ENCODE measurements around the gene C1QTNF2. TPM values are rescaled to one million over a fixed set of nuclear protein-coding genes. Genes with fewer than 3 reads are reported as not detected.
A peak's percentile ranks its signal among the peaks of the same experiment; 100 is the strongest.

The C1QTNF2 gene
- total and polyA plus RNA-seq, 2 of the 8 experiments (the other 6 are each of a cell fraction or from before 2014, with no cell fraction given): 1.0 to 2.0 TPM

DNA sequence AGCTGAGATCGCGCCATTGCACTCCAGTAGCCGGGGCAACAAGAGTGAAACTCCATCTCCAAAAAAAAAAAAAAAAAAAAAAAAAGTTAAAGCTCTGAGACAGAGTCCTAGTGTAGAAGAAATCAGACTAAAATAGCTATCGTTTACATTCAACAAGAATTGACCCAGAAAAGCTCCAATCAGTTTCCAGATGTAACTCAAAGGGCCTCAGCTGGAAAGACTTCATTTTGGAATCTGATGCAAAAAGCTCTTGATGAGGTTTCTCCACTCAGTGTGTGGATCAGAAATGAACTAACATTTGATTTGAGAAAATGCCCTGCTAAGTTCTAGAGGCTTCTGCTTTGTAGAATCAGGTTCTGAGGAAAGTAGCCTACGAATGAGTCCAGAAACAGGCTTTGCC is 7.2 kb upstream of the C1QTNF2 start:
- H3K4me3 ChIP-seq (ENCODE audit: extremely low read depth in 1 of 4, insufficient read depth in 2 of 4, low read depth in 3 of 4, low read length in 4 of 4): no peak overlapping the region
- no peak overlapping the region for H3K23ac ChIP-seq (ENCODE audit: insufficient read length)
- ChIA-PET POLR2A (ENCODE audit: partially characterized antibody) (interaction anchor here (0.6 to 1.0 kb wide), 3 partner anchors 13 to 135 kb away, joined by 3 to 4 read pairs (median 3); no protein-coding TSS in a partner anchor), CTCF (ENCODE audit: partially characterized antibody) (interaction anchor here (0.6 to 2.9 kb wide), 6 partner anchors 11 to 352 kb away, joined by 3 to 13 read pairs (median 4); no protein-coding TSS in a partner anchor)
- no peak overlapping the region for H2BK12ac ChIP-seq (ENCODE audit: low read depth, low read length)
- no peak overlapping the region for H3K4ac ChIP-seq (replicated peaks; ENCODE audit: insufficient read length, low read depth, low read length)
- H4K91ac ChIP-seq (replicated peaks; ENCODE audit: insufficient read length, low read length): no peak overlapping the region
- H3K79me1 ChIP-seq (ENCODE audit: low read depth, low read length): no peaks in the 10 kb centered on the region
- H3K18ac ChIP-seq (ENCODE audit: extremely low read depth, low read length): no peak overlapping the region
- no peak for FAIRE-seq
- no peak for DNase-seq (ENCODE audit: low read depth in 1 of 2, low spot score in 2 of 2)
- H3K4me2 ChIP-seq (ENCODE audit: insufficient read depth in 1 of 2, low read depth in 2 of 2, low read length in 2 of 2): no peak overlapping the region
- no peak overlapping the region for H3K56ac ChIP-seq (replicated peaks; ENCODE audit: insufficient read length, low read depth, low read length)
- 99% methylated on average over 5 of the region's 5 CpGs; no CpG with 5 or more reads in 1 of the 2 experiments for WGBS, 2 experiments (ENCODE audit: extremely low coverage in 1 of 2, insufficient coverage in 1 of 2, insufficient read length in 1 of 2, insufficient replicate concordance in 2 of 2, low coverage in 1 of 2, low lambda C conversion rate in 2 of 2, missing lambda C conversion rate in 1 of 2)
- no peak overlapping the region for H2BK15ac ChIP-seq (ENCODE audit: low read length)
- H2BK20ac ChIP-seq (ENCODE audit: low read length): no peak overlapping the region
- H3K9me3 ChIP-seq (ENCODE audit: insufficient read depth in 2 of 2, low read depth in 1 of 2, low read length in 1 of 2): no peaks in the 10 kb centered on the region
- no peak overlapping the region for H3K27ac ChIP-seq (ENCODE audit: low read depth, low read length)
- no peaks in the 10 kb centered on the region for H3K23me2 ChIP-seq (ENCODE audit: low read depth, low read length)
- H4K5ac ChIP-seq (ENCODE audit: insufficient read length, low read depth, low read length): no peak overlapping the region
- H3K4me1 ChIP-seq (replicated peaks in 1 of 4; ENCODE audit: control insufficient read depth in 3 of 4, insufficient read depth in 4 of 4, low read length in 3 of 4): no peaks in the 10 kb centered on the region
- no peaks in the 10 kb centered on the region for H3K36me3 ChIP-seq (ENCODE audit: control insufficient read depth in 2 of 4, insufficient read depth in 4 of 4, low read length in 3 of 4)
- H4K20me1 ChIP-seq (replicated peaks in 1 of 2; ENCODE audit: control insufficient read depth in 1 of 2, insufficient read depth in 2 of 2, low read length in 2 of 2): no peaks in the 10 kb centered on the region
- no peak overlapping the region for H3K9ac ChIP-seq (replicated peaks in 1 of 4; ENCODE audit: extremely low read depth in 1 of 4, low read depth in 3 of 4, low read length in 3 of 4)
- H2BK5ac ChIP-seq (ENCODE audit: low read depth, low read length): no peak overlapping the region
- no peak overlapping the region for H2AK5ac ChIP-seq (ENCODE audit: low read depth, low read length)
- no peaks in the 10 kb centered on the region for H3K27me3 ChIP-seq (replicated peaks in 1 of 4; ENCODE audit: control insufficient read depth in 3 of 4, extremely low read depth in 1 of 4, insufficient read depth in 3 of 4, low read length in 3 of 4)
- H4K8ac ChIP-seq (ENCODE audit: extremely low read depth, insufficient read depth, low read length): no peak overlapping the region
- no peak overlapping the region for H3K14ac ChIP-seq (ENCODE audit: insufficient read length)
- no peak overlapping the region for H2BK120ac ChIP-seq (replicated peaks; ENCODE audit: low read depth, low read length)
- H2AFZ ChIP-seq (ENCODE audit: low read length): peak overlapping the region; percentile 42; the same call in 1 of the 2 replicates
- H3K79me2 ChIP-seq (ENCODE audit: control insufficient read depth in 1 of 2, insufficient read depth in 2 of 2, low read length in 2 of 2): no peaks in the 10 kb centered on the region
- TF ChIP-seq TEAD4 (IDR thresholded peaks at IDR 0.05; ENCODE audit: low read depth, low read length) (no peak), POLR2A (IDR thresholded peaks at IDR 0.05; ENCODE audit: control extremely low read depth in 1 of 2, low read depth in 2 of 2, low read length in 2 of 2) (no peak), SIX5 (IDR thresholded peaks at IDR 0.05; ENCODE audit: low read depth, low read length) (no peak), CBX8 (IDR thresholded peaks at IDR 0.05; ENCODE audit: borderline replicate concordance, low read depth, low read length) (no peak), RNF2 (IDR thresholded peaks at IDR 0.05; ENCODE audit: borderline replicate concordance, low read depth, low read length, missing control alignments, poor library complexity, severe bottlenecking) (no peak), ASH2L (IDR thresholded peaks at IDR 0.05; ENCODE audit: low read length) (no peak), CREB1 (IDR thresholded peaks at IDR 0.05) (no peak), JUND (IDR thresholded peaks at IDR 0.05; ENCODE audit: low read length) (no peak), BACH1 (IDR thresholded peaks at IDR 0.05; ENCODE audit: low read length) (no peak), HDAC6 (IDR thresholded peaks at IDR 0.05; ENCODE audit: low read depth, low read length) (no peak), ZNF274 (IDR thresholded peaks at IDR 0.05; ENCODE audit: borderline replicate concordance, extremely low read depth, low read length) (no peak), SP2 (IDR thresholded peaks at IDR 0.05; ENCODE audit: low read length) (no peak)
